Mesodermal cell (in vitro differentiated cells): ENCODE data around the gene NOL3.

Experiments
- H3K27ac ChIP-seq: 2 replicates; pipeline ENCODE4 v1.7.0; 2013; ENCODE audit warnings: mild to moderate bottlenecking, low read depth, low read length, moderate library complexity; ENCODE audit not compliant: severe bottlenecking
- H3K36me3 ChIP-seq: 2 replicates; pipeline ENCODE4 v1.7.1; 2013; ENCODE audit warnings: mild to moderate bottlenecking, low read length, moderate library complexity; ENCODE audit not compliant: control insufficient read depth, insufficient read depth
- H3K4me1 ChIP-seq: one replicate; pipeline ENCODE4 v1.7.1; 2013; ENCODE audit warnings: mild to moderate bottlenecking, low read length; ENCODE audit not compliant: insufficient read depth, control insufficient read depth, poor library complexity, severe bottlenecking
- H3K4me3 ChIP-seq: 2 replicates; pipeline ENCODE4 v1.7.0; 2013; ENCODE audit warnings: low read length, control low read depth, mild to moderate bottlenecking; ENCODE audit not compliant: insufficient read depth, poor library complexity, severe bottlenecking; ENCODE audit errors: extremely low read depth
- H3K9me3 ChIP-seq: 2 replicates; pipeline ENCODE4 v1.7.1; 2013; ENCODE audit warnings: mild to moderate bottlenecking, low read length, moderate library complexity; ENCODE audit not compliant: control insufficient read depth
- WGBS, 2 experiments: methylation state at CpG; one replicate each; pipeline ENCODE4 v1.1.5; 2013; ENCODE audit warnings: missing lambda C conversion rate in 2 of 2; ENCODE audit not compliant: insufficient coverage in 2 of 2; 5-methylcytosine and 5-hydroxymethylcytosine counted together

Gene NOL3

DNA sequence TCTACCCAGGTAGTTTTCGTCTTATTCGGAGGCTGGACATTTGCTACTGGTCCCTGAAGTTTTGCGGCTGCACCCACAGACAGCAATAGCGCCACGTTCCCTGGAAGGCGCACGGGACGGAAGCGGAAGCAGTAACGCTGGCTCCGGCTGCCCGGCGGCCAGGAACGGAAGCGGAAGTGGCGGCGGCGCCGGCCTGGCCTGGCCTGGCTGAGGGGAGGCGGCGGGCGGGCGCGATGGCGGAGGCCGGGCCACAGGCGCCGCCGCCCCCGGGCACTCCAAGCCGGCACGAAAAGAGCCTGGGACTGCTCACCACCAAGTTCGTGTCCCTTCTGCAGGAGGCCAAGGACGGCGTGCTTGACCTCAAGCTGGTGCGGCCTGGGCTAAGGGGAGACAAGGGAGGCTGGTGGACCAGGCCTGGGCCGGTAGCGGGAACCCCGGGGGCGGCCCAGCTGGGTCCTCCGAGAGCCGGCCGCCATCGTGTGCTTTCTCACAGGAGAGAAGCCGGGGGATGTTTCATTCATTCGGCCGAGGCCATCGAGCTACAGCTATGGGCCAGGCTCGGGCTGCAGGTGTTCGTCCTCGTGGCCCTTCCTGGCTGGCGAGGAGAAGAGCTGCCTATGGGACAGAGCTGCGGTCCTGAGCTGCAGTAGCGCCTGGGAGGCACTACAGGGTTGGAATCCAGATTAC is 21.8 kb downstream of the NOL3 start, which contains the start of gene E2F4:
TSS of gene E2F4 (plus strand) at position 161 of the 687 bp plus-strand sequence. CDS start at position 234, 73 bp downstream.
- Histone ChIP-seq H3K36me3 (peaks cover 42% of the 10 kb centered on the region), H3K27ac (peak within 1 kb of the TSS; percentile 23), H3K4me3 (peak within 1 kb of the TSS; percentile 100), H3K9me3 (no peaks in the 10 kb centered on the region), H3K4me1 (peaks cover 24% of the 10 kb centered on the region)
- WGBS, 2 experiments, result 0% methylated on average over 49 to 54 of the region's 54 CpGs

DNA sequence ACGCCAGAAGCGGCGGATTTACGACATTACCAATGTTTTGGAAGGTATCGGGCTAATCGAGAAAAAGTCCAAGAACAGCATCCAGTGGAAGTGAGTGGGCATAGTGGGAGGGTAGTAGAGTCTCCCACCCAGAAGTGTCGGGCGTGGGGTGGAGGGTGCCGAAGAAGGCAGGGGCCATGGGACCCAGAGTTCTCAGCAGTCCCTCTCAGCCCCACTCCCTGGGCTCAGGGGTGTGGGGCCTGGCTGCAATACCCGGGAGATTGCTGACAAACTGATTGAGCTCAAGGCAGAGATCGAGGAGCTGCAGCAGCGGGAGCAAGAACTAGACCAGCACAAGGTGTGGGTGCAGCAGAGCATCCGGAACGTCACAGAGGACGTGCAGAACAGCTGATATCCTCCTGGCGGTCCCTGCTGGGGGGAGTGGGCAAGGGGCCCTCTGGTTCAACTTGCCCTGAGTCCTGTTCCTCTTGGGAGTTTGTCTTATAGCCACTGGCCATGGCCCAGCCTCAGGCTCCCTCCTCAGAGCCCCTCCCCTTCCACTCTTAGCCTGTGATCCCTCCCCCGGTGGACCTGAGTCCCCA is 22.5 kb downstream of the NOL3 start:
- no peaks in the 10 kb centered on the region for H3K9me3 ChIP-seq
- H3K4me1 ChIP-seq, result peaks cover 19% of the 10 kb centered on the region
- peak overlapping the region; percentile 100 for H3K4me3 ChIP-seq
- H3K36me3 ChIP-seq, result peaks cover 50% of the 10 kb centered on the region
- peak overlapping the region; percentile 23 for H3K27ac ChIP-seq
- 43 to 47% methylated on average over 16 to 17 of the region's 17 CpGs for WGBS, 2 experiments

DNA sequence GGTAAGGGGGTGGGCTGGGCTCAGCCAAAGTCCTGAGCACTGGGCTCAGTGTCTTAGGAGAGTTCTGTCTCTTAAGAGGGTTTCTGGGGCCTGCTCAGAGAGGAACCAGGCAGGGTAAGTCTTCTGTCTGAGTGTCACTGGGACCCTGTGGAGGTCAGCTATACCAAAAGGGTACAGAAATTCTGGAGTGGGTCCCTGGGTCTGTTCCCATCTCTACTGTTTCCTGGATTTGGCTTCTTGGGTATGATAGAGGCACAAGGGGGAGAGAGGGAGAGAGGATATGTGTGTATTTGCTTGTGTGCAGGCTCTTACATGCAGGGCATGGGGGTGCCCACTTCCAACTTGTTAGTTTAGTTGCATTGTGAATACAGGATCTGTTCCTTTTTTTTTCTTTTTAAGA is 23.2 kb downstream of the NOL3 start:
- Histone ChIP-seq H3K4me3 (peak overlapping the region; percentile 100), H3K27ac (no peak overlapping the region), H3K4me1 (peaks cover 19% of the 10 kb centered on the region), H3K9me3 (no peaks in the 10 kb centered on the region), H3K36me3 (peaks cover 56% of the 10 kb centered on the region)

DNA sequence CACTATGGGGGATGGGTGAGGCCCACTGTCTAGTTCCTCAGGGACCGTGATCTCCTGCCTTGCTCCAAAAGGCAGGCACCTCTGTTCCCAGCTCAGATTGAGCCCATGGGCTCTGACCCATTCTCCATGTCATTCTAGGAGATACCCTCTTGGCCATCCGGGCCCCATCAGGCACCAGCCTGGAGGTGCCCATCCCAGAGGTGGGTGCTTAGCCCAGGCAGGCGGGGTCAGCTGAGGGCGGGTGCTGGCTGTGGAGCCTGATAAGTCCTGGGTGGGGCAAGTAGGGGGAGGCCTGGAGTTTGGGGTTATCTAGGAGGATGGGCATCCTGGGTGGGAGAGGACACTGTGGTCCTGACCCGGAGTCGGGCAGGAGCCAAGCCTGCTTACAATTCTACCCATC is 23.9 kb downstream of the NOL3 start:
- Histone ChIP-seq H3K36me3 (peaks cover 62% of the 10 kb centered on the region), H3K4me3 (no peak overlapping the region), H3K9me3 (no peaks in the 10 kb centered on the region), H3K4me1 (peaks cover 19% of the 10 kb centered on the region), H3K27ac (no peak overlapping the region)
- 100% methylated on average over 1 of the region's 6 CpGs for WGBS, 2 experiments

DNA sequence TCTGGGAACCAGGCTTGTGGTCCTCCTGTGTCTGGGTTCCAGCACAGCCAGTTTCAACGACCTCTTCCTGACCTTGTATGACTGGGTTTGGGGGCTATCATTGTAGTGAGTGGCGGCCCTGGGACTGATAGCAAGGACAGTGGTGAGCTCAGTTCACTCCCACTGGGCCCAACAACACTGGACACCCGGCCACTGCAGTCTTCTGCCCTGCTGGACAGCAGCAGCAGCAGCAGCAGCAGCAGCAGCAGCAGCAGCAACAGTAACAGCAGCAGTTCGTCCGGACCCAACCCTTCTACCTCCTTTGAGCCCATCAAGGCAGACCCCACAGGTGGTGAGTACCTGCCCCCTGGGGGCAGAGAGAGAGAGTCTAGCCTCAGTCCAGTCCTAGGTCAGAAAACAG is 25.3 kb downstream of the NOL3 start:
- WGBS, 2 experiments, result 87 to 92% methylated on average over 4 to 5 of the region's 5 CpGs
- no peak overlapping the region for H3K27ac ChIP-seq
- H3K36me3 ChIP-seq, result peaks cover 70% of the 10 kb centered on the region
- H3K9me3 ChIP-seq, result no peaks in the 10 kb centered on the region
- no peak overlapping the region for H3K4me3 ChIP-seq
- peaks cover 14% of the 10 kb centered on the region for H3K4me1 ChIP-seq

DNA sequence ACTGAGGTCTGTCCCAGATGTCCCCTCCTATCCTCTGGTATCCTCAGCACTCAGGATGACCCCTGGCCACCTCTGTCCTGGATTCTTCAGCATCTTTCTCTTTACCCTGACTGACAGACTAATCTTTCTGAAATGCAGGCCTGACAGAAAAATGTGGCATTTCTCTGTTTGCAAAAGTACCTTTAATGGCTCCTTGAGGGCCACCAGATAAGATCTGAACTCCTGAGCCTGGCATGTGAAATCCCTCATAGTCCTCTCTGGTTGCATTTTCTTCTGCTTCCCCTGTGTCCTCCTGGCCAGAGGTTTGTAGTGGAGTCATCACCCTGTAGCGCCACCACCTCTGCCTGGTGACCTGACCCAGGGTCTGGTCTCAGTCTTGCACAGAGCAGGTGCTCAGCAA is 26.5 kb downstream of the NOL3 start:
- WGBS, 2 experiments, result 100% methylated on average over 1 of the region's 1 CpG
- Histone ChIP-seq H3K36me3 (peaks cover 78% of the 10 kb centered on the region), H3K4me3 (no peak overlapping the region), H3K4me1 (peaks cover 7% of the 10 kb centered on the region), H3K27ac (no peak overlapping the region), H3K9me3 (no peaks in the 10 kb centered on the region)

DNA sequence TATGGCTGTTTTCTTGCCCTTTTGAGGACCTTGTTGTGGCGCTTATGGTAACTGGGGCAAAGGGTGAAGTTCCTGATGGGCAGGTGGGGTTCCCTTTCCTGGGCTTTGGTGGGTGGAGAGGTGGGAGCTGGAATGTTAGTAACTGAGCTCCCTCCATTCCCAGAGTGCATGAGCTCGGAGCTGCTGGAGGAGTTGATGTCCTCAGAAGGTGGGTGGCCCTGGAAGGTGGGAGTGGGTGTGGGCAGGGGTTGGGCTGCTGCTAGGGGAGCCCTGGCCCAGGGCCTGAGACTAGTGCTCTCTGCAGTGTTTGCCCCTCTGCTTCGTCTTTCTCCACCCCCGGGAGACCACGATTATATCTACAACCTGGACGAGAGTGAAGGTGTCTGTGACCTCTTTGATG is 27.4 kb downstream of the NOL3 start:
- WGBS, 2 experiments, result 90 to 97% methylated on average over 5 to 6 of the region's 6 CpGs
- H3K27ac ChIP-seq, result no peak overlapping the region
- no peak overlapping the region for H3K4me3 ChIP-seq
- H3K36me3 ChIP-seq, result peaks cover 86% of the 10 kb centered on the region
- peaks cover 7% of the 10 kb centered on the region for H3K4me1 ChIP-seq
- no peaks in the 10 kb centered on the region for H3K9me3 ChIP-seq

DNA sequence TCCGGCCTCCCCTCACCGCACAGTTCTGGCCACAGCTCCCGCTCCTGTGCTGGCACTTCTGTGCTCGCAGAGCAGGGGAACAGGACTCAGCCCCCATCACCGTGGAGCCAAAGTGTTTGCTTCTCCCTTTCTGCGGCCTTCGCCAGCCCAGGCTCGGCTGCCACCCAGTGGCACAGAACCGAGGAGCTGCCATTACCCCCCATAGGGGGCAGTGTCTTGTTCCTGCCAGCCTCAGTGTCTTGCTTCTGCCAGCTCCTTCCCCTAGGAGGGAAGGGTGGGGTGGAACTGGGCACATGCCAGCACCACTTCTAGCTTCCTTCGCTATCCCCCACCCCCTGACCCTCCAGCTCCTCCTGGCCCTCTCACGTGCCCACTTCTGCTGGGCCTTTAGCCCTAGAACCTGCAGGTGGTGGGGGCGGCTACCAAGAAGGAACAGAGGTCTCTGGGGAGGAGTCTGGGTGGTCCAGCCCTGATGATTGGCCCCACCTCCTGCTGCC is 27.9 kb downstream of the NOL3 start:
- Histone ChIP-seq H3K4me3 (no peak overlapping the region), H3K36me3 (peaks cover 88% of the 10 kb centered on the region), H3K4me1 (peaks cover 7% of the 10 kb centered on the region), H3K27ac (no peak overlapping the region), H3K9me3 (no peaks in the 10 kb centered on the region)
- 78 to 90% methylated on average over 6 to 8 of the region's 12 CpGs for WGBS, 2 experiments

DNA sequence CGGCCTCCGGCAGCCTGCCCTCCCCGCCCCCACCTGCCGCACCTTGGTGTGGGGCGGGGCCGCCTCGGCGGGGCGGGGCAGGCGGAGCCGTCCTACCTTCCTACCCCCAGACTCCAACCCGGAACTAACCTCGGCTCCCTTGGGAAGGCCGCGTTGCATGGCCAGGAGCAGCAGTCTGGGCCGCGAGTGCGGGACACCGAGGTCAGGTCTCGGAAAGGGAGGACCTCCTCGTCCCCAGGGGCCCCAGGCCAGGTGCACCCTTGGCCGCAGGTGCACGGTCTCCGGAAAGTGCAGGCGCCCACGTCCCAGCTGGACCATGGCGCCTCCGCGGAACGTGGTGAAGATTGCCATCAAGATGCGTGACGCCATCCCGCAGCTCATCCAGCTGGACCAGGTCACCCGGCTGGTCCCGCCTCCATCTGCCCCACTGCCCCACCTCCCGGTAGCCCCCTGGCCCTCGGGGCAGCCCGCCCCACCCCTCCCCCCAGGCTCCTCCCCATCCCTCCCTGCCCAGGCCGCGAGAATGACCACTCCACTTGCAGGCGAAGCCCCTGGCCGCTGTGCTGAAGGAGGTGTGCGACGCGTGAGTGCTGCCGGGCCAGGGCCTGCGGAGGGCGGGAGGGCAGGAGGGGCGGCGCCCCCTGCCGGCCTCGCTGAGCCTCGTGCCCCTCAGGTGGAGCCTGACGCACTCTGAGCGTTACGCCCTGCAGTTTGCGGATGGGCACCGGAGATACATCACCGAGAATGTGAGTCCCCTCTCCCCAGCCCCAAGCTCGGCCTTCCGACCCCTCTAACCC is 28.9 kb downstream of the NOL3 start, which contains the start of gene ELMO3:
TSS of gene ELMO3 (plus strand) at position 121 of the 797 bp plus-strand sequence. CDS start at position 317, 196 bp downstream.
- Histone ChIP-seq H3K9me3 (no peaks in the 10 kb centered on the region), H3K4me1 (peaks cover 1% of the 10 kb centered on the region), H3K27ac (no peak within 1 kb of the TSS), H3K4me3 (no peak within 1 kb of the TSS), H3K36me3 (peaks cover 87% of the 10 kb centered on the region)
- WGBS, 2 experiments, result 81 to 89% methylated on average over 29 to 48 of the region's 61 CpGs

DNA sequence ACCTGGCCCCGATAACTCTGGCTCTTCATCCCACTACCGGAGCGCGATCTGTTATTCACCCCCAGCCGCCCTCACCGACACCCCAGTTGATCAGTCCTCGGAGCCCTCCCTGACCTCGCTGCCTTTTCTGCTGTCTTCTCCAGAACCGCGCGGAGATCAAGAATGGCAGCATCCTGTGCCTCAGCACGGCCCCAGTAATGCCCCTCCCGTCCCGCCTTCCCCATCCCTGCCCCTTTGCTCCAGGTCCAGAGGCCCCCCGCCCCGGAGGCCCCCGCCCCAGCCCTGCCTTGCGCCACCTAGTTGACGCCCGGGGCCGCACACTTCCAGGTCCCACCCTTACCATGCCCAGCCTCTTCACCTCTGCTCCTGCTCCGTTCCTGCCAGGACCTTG is 29.5 kb downstream of the NOL3 start:
- Histone ChIP-seq H3K36me3 (peaks cover 87% of the 10 kb centered on the region), H3K4me1 (no peaks in the 10 kb centered on the region), H3K9me3 (no peaks in the 10 kb centered on the region), H3K27ac (no peak overlapping the region), H3K4me3 (no peak overlapping the region)
- 91 to 97% methylated on average over 12 to 15 of the region's 22 CpGs for WGBS, 2 experiments
